GM04503 (cell line): ENCODE data around the gene HJURP.

Experiments used
- DNase-seq: peaks from one replicate; pipeline ENCODE4 v3.0.0-alpha.2; 2012; ENCODE audit warnings: low read depth

The HJURP gene

DNA sequence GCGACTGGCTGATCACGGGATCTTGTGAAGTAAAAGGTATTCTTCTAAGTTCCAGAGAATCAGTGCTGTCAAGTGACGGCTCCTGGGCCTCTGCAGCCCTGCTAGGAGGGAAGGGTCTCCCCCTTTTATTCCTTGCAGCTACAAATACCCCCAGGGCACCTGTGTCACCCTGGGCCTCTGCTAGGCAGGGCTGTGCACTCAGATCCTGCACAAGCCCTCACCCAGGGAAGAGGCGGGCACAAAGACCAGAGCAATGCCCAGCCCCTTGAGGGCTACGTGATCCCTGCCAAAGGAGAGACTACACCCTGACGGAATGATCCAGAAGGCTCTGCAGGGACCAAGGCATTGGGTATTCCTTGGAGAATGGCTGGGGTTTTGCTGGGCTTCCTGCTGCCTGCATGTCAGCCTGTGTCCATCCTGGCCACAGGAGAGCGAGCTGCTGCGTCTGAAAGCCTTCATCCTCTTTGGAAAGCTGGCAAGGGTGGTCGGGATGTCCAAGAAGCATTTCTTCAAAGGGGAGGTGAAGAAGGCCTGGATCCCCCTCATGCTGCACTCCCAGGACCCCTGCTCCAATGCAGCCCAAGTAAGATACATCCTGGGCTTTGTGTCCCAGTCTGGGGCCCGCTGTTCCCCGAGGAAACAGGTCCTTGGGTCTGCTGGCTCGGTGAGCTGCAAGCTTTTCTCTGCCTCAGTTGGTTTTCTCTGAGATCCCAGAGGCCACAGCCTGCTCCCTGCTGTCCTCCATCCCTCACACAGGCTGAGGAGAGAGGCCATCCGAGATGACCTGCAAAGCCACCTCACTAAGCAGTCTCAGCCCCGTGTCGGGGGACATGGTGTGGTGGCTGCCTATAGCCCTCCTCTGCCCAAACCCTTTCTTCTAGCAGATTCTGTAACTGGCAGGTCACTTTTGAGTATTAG, 24.9 kb downstream of the HJURP start:
- no peak for DNase-seq

DNA sequence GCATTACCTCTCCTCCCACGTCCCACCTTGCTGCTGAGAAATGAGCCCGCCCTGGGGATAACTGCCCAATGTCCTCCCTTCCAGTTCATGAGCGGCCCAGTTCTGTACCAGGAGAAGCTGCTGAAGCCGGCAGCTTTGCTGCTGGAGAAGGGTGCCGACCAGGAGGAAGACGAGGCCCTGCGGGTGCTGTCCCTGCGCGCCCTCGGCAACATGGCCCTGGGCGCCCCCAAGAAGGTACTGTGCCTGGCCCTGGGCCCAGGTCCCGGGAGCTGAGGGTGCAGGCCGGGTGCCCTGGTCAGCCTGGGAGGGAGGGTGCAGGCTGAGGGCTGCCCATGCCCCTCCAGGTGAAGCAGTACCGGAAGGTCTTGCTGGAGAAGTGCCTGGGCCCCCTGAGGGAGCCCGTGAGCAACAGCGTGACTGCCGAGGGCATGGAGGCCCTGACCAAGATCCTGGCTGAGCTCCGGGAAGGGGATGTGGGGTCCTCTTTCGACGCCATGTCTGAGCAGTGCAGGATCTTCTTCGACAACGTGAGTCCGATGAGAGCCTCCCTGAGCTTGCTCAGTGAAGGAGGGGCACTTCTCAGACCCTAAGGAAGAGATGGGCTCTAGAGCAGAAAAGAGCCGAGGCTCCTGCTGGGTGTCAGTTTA, 25.7 kb downstream of the HJURP start:
- no peak for DNase-seq

DNA sequence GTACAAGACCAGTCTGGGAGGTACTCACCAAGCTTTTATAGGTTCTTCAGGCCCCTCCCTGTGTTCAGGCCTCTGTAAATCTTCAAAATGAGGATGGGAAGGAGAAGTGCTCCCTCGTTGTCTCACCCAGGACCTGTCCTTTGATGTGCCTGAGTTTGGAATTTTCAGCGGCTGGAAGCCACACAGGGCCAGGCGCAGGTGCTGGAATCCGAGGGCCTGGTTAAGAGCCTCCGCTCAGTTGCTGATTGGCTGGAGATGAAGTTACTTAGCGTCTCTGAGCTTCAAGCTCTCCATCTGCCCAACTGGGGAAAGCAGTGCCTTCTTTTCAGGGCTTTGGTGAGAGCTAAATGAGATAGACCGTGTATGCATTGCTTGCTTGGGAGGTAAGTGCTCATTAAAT, 30.0 kb downstream of the HJURP start:
- no peak for DNase-seq

DNA sequence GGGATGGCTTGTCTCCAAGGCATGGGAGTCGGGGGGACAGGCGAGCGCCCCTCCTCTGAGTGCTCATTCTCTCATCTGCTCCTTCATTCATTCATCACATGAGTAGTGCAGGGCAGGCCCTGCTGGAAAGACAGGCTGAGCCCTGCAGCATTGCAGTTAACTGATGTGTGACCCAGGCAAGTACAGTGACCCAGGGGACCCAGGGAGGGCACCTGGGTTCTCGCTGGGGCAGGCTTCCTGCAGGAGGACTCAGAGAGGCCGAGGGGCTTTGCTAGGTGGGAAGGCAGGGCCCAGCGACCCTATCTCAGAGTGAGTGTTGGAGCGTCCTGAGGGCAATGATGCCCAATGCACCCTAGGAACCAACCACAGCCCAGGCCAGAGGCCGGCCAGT, 30.6 kb downstream of the HJURP start:
- no peak for DNase-seq

DNA sequence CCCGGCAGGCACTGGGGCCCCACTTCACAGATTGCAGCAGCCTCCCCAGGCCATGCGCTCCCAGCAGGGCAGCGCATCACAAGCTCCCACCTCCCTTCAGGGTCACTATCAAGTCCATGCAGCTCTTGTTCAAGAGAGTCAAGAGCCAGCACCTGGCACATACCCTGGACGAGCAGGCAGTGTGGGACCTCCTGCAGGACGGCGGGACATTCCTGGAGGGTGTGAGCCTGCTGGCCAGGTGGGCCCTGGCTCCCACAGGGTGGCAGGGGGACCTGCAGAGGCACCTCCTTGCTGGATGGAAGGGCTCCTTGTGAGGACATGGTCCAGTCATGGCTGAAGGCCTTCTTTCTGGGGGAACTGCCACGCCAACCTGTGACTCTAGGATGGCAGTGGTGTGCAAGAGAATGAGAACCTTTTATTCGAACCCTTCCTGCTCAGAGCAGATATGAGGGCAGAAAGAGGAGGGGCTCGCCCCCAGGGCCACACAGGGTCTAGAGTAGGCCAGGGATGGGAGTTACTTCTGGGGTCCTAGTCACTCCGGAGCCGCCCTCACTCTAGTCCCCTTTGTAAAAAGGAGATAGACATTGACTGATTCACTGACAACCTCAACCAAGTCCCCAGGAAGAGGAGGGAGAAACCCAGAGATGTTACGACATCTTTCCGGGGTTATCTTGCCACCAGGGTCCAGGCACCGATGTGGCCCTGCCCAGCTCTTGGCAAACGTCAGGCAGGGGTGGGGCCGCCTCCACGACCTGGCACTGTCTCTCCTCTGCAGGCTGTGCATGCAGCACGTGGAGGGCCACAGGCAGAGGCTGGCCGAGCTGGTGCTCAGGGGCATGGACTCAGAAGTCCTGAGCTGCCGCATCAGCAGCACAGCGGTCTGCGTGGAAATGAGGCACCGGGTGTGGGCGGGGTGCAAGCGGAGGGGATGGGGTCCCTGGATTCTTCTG, 31.3 kb downstream of the HJURP start:
- DNase-seq = no peak

DNA sequence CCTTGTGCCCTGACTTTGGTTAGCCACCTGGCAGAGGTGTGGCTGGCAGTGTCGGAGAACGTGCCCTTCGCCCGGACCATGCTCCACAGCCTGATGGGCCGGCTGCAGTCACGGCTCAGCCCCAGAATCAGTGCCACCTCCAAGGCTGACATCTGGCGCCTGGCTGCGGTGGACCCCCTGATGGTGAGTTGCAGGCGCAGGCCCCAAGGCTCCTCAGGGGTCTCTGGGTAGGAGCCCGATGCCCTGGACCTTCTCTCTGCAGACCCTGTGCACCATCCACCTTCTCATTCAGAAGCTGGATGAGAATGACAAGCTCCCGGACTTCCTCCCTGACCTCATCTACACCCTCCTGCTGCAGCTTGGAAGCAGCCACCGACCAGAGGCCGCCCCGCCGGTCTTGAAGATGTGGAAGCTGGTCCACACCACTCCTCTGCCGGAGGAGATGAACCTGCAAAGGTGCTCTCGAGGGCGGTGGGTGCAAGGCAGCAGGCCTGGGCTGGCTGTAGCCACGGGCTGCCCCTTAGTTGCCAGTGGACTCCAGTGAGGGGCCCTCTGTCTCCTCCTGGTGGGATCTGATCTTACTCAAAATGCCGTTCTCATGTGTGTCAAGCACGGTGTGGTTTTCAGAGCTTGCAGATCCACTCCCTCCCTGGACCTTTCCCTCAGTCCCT, 32.1 kb downstream of the HJURP start:
- DNase-seq = no peak

DNA sequence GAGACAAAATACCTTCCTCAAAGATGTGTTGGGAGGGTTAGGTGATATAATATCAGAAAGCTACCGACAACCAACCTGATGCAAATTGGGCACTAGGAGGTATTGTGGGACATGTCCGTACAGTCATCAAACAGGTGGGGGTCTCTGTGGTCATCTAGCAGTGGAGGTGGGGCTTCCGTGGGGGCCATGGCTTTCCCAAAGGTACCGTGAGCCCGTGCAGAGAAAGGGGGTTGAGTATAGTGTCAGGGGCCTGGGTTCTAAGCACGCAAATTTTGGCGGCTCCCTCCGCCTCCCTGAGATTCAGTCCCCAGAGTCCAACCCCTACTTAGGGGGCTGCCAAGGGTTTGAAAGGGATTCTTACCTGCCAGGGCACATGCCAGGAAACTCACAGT, 32.6 kb downstream of the HJURP start:
- no peak for DNase-seq

DNA sequence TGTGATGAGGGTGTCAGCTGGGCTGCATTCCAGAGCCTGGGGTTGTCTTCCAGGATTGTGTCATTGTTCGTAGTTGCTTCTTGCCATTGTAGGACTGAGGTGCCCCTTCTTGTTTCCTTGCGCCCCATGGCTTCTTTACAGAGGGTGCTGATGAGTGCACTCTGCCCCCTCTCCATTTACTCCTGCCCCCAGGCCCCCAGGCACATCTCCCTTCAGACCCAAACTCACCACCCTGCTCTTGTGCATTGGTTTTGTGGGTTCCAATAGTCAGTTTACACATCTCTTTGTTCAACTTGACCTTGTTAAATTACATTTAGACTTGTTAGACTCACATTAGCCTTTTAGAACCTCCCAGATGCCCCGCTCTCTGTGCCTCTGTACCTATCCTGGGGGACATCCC, 33.1 kb downstream of the HJURP start:
- DNase-seq = no peak

DNA sequence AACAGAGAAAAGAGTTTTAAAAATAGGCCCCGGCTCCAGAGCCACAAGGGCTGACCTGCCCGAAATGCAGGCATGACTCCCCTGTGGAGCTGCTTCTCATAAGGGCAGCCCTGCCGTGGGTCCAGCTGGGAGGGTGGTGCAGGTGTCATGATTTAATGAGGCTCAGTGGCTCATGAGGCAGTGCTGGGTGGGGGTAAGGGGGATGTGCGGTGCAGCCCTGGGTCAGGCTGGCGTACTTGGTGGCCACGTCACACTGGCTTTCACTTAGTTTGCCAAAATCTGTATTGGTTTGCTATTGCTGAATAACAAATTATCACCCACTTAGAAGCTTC, 33.6 kb downstream of the HJURP start:
- no peak for DNase-seq

DNA sequence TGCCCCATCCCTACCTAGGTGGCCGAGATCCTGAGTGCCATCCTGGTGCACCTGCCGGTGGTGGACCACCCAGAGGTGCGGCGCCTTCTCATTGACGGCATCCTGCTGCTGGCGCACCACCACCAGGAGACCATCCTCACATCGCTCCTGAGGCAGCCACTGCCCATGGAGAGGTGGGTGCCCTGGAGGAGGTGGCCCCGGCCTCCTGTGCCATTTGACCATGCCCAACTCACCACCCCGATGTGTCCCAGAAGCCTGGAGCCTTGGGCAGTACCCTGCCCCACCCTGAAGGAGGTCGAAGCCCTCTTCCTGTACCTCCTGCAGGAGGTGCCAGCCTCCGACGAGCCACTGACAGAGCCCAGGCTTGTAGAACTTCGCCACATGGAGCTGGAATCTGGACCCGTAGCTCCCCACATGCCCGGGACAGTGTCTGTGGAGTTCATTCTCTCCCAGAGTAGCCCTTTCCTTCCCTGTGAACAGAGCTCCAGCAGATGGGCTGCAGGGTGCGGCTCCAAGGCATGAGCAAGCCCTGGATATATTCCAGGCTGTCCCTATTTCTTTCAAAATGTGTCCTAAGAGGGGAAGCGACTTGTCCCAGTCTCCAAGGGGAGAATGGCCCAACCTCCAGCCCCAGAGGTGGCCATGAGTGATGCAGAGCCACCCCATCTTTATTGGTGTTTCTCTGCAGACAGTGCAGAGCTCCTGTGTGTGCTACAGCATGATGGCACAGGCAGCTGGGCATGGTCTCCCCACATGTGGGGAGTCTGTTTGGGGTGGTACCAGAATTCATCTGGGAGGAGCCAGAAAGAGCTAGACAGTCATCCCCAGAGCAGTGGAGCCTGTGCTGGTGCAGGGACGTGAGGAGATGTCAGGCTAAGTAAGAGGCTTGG, 34.2 kb downstream of the HJURP start:
- no peak for DNase-seq

DNA sequence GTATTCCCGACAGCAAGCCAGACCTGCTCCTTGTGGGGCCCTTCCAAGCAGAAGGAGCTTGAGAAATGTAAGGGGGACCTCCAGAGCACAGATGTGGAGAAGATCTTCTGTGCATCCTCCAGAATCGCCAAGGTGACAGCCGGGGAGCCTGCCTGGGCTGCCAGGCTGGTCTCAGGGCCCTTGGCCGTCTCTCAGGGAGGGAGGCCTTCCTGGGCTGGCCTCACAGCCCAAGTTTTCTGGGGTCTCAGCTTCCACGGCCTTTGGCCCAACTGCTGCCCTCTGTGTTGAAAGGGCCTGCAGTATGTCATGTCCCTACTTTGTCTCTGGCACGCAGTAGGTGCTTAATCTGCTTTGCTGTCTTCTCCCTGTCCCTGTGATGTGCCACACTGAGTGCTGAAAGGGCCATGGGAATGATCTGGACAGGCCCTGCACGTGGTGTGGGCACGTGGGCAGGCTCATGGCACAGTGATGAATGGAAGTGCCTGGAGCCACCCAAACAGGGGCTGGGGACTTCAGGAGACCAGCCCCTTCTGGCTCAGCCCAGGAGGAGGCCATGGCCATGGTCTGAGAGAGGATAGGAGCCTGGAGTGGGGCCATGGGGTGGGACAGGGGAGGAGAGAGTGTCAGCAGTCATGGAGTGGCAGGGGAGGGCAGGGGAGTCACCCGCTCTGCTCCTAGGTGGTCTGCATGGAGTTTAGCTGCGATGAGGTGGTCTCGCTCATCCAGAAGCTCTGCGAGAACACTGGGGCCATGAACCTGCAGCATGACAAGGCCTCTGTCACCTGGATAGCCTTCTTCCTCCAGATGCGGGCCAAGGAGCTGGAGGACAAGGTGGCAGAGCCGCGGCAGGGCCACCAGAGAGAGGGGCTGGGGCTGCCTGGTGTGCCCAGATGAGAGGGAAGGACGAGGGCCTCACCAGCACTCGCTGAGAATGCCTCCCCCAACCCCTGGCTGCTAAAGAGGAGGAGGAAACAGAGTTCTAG, 35.4 kb downstream of the HJURP start:
- DNase-seq = no peak

DNA sequence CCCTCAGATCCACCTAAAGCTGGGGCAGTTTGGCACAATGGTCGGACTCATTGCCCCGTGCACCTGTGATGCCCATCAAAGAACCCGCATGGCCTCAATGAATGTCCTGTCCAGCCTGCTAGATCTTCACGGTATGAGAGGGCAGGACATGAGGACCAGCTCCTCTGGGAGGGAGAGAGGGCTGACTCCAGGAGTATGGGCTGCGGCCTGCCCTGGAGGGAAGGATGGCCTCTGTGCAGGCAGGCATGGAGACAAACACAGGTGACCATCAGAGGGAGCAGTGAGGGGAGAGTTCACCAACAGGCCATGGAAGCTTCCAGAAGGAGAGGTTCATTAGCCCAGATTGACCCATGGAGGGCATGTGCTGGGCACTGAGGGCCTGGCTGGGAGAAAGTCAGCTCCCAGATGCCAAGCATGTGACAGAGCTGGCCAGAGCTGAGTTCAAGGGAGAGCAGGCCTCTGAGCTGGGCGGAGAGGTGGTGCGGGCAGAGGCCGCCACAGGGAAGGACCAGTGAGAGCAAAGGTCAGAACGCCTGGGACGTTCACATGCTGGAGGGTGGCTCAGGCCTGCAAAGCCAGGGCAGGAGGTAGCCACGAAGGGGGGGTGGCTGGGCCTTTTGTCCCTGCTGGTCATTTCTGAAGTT, 36.2 kb downstream of the HJURP start:
- no peak for DNase-seq

DNA sequence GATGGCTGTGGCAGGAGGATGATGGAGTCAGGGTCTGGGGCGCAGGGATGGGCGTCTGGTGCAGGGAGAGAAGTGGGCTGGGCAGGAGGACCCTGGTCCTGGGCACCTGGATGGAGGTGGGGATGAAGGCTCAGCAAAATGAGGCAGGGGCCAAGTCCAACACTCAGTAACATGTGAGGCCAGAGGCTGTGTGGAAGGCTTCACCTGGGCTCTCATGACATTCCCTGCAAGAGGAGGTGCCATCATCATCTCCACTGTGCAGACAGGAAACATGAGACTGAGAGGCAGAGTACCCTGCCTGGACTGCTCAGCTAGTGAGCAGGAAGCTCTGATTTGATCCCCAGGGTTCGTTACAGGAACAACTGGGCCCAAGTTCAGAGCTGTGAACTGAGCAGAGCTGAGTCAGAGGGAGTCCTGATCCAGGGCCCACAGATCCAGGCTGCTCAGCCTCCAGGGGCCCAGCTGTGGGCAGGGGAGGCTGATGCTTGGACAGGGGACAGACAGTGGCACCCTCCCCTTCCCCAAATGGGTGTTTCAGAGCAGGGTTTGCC, 36.9 kb downstream of the HJURP start:
- DNase-seq = no peak

DNA sequence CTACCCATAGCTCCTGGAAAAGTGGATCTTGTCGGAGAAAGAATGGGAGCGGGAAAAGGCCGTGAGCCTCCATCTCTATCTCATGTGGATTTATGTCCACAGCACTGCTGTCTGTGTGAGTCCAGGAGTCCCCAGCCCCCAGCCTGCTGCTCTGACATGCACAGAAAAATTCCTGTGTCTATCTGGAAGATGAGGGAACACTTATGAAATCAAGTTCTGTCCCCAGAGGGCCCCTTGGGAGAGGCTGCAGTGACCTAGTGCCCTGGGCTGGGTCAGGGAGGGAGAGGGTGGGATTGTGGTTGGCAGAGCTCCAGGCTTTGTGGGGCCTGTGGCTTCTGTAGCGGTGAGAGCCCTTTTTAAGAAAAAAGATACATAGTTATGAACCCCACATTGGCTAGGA, 37.6 kb downstream of the HJURP start:
- DNase-seq = no peak

DNA sequence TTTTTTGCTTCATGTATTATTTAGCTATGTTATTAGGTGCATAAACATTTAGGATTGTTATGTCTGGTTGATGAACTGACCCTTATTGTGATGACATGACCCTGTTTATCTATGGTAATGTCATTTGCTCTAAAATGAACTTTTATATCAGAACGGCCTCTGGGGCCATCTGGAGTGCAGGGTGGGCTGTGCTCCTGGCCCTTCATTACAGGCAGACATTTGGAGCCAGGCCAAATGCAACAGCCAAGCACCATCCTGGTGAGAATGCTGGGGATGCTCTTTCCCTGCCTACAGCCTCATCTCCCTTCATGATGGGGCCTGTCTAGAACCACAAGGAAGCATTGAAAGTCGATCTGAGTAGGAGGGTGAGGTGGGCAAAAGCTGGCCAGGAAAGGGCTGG, 38.0 kb downstream of the HJURP start:
- no peak for DNase-seq

DNA sequence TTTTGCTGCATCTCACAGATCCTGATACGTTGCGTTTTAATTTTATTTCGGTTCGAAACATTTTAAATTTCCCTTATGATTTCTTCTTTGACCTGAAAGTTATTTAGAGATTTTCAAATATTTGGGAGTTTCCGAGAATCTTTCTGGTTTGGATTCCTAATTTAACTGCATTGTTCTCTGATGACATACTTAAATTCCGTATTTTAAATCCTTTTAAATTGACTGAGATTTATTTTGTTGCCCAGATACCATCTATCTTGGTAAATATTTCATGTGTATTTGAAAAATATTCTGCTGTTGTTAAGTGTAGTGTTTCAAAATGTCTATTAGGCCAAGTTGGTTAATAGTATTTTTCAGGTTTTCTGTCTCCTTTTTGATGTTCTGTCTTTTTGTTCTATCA, 38.5 kb downstream of the HJURP start:
- no peak for DNase-seq

DNA sequence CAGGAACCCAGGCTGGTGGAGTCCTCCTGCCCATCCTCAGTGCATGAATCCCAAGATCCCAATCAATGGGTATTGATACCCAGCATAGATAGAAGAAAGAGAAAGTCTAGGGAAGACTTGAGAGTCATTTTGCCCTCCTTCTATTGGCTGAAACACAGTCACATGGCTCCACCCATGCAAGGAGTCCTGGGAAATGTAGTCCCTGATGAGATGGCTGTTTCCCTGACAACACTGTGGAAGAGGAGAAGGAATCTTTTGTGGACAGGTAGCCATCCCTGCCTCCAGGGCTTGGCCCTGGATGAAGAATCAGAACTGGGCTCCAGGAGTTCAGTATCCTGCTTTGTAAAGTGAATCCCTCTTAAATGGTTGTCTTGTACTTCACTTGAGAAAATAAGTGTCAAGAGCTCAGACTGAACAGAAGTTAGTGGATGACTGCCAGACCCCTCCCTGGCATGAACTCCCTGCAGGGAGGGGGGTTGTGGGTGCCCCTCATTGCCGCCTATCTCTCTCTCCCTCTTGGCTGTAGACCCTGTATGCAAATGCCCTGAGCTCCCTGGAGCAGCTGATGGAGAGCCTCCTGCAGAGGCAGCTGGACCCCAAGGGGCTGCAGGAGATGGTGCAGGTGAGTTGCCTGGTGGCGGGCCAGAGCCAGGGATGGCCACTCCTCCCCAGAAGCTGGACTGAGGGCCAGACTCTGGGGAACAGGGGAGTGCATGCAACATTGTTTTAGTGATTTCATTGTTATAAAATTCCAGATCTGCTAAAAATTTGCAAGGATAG, 40.1 kb downstream of the HJURP start:
- no peak for DNase-seq
